Measurements from ENCODE around the gene SCAMP3. TPM values are rescaled to one million over a fixed set of nuclear protein-coding genes. Genes with fewer than 3 reads are reported as not detected.
"Not testable (repeated sequence)": the region's sequence is repeated elsewhere in the genome, so short reads cannot be mapped to it uniquely, and the experiment has no call there.

Gene SCAMP3
- total RNA-seq, 2 experiments from 2014 or later = 82.0 to 108 TPM

- no peak overlapping the region for H3K27ac Mint-ChIP-seq
- H3K27me3 Mint-ChIP-seq = peaks cover 46% of the 10 kb centered on the region
- H3K9me3 Mint-ChIP-seq (ENCODE audit: low read depth) = no peaks in the 10 kb centered on the region
- no peaks in the 10 kb centered on the region for H3K36me3 Mint-ChIP-seq
- DNase-seq = no peak
- ATAC-seq = no peak
- H3K4me1 Mint-ChIP-seq = peaks cover 7% of the 10 kb centered on the region
- H3K4me3 Mint-ChIP-seq = no peak overlapping the region
- CTCF ChIA-PET = interaction anchor here (0.8 kb wide), 1 partner anchor 27 kb away, joined by 3 read pairs; no protein-coding TSS in a partner anchor
Measured at GRCh38 chr1:155295942-155296267, 33.7 kb upstream of the SCAMP3 start.

GRCh38 chr1:155295183-155295941 is 33.2 kb upstream of the SCAMP3 start:
- Mint-ChIP-seq H3K36me3 (no peaks in the 10 kb centered on the region), H3K9me3 (ENCODE audit: low read depth) (no peaks in the 10 kb centered on the region), H3K4me1 (peaks cover 7% of the 10 kb centered on the region), H3K27ac (no peak overlapping the region), H3K27me3 (peaks cover 46% of the 10 kb centered on the region), H3K4me3 (no peak overlapping the region)
- CTCF ChIA-PET = interaction anchor here (0.8 kb wide), 1 partner anchor 28 kb away, joined by 3 read pairs; no protein-coding TSS in a partner anchor
- ATAC-seq = no peak
- no peak for DNase-seq

GRCh38 chr1:155294520-155295182 is 32.5 kb upstream of the SCAMP3 start:
- no peak for ATAC-seq
- H3K4me3 Mint-ChIP-seq = peak overlapping the region; percentile 25
- H3K9me3 Mint-ChIP-seq (ENCODE audit: low read depth) = no peaks in the 10 kb centered on the region
- CTCF ChIA-PET = no interaction called here
- H3K27me3 Mint-ChIP-seq = peaks cover 46% of the 10 kb centered on the region
- H3K4me1 Mint-ChIP-seq = peaks cover 7% of the 10 kb centered on the region
- DNase-seq = no peak
- H3K27ac Mint-ChIP-seq = no peak overlapping the region
- no peaks in the 10 kb centered on the region for H3K36me3 Mint-ChIP-seq

- DNase-seq = no peak
- CTCF ChIA-PET = interaction anchor here (0.6 to 1.7 kb wide), 3 partner anchors 15 to 42 kb away, joined by 3 to 5 read pairs (median 3); no protein-coding TSS in a partner anchor
- no peaks in the 10 kb centered on the region for H3K9me3 Mint-ChIP-seq (ENCODE audit: low read depth)
Measured at GRCh38 chr1:155293086-155293749, 31.1 kb upstream of the SCAMP3 start.

GRCh38 chr1:155291006-155291405 is 28.8 kb upstream of the SCAMP3 start:
- not testable (repeated sequence) for H3K4me1 Mint-ChIP-seq; H3K9me3 Mint-ChIP-seq (ENCODE audit: low read depth); H3K4me3 Mint-ChIP-seq; H3K36me3 Mint-ChIP-seq; H3K27ac Mint-ChIP-seq; DNase-seq; ATAC-seq
- H3K27me3 Mint-ChIP-seq = peaks cover 30% of the 10 kb centered on the region
- CTCF ChIA-PET = interaction anchor here (1.8 kb wide), 1 partner anchor 11 kb away, joined by 7 read pairs; no protein-coding TSS in a partner anchor

More at GRCh38 chr1:155293086-155293749, 31.1 kb upstream of the SCAMP3 start:
- ATAC-seq = no peak
- Mint-ChIP-seq H3K36me3 (no peaks in the 10 kb centered on the region), H3K27ac (no peak overlapping the region), H3K4me3 (no peak overlapping the region), H3K4me1 (peaks cover 7% of the 10 kb centered on the region), H3K27me3 (peaks cover 46% of the 10 kb centered on the region)

GRCh38 chr1:155287987-155288543 is 25.9 kb upstream of the SCAMP3 start:
- ATAC-seq = no peak
- no peak overlapping the region for H3K4me3 Mint-ChIP-seq
- no peaks in the 10 kb centered on the region for H3K36me3 Mint-ChIP-seq
- H3K4me1 Mint-ChIP-seq = no peaks in the 10 kb centered on the region
- CTCF ChIA-PET = no interaction called here
- no peak for DNase-seq
- H3K9me3 Mint-ChIP-seq (ENCODE audit: low read depth) = no peaks in the 10 kb centered on the region
- no peak overlapping the region for H3K27ac Mint-ChIP-seq
- H3K27me3 Mint-ChIP-seq = peaks cover 4% of the 10 kb centered on the region

GRCh38 chr1:155286544-155286943 is 24.4 kb upstream of the SCAMP3 start:
- Mint-ChIP-seq H3K4me1 (no peaks in the 10 kb centered on the region), H3K36me3 (no peaks in the 10 kb centered on the region), H3K9me3 (ENCODE audit: low read depth) (no peaks in the 10 kb centered on the region), H3K27me3 (peaks cover 3% of the 10 kb centered on the region), H3K4me3 (no peak overlapping the region), H3K27ac (no peak overlapping the region)
- CTCF ChIA-PET = no interaction called here
- ATAC-seq (no peak), DNase-seq (no peak)

- Mint-ChIP-seq H3K27ac (no peak overlapping the region), H3K36me3 (no peaks in the 10 kb centered on the region), H3K9me3 (ENCODE audit: low read depth) (no peaks in the 10 kb centered on the region), H3K4me3 (no peak overlapping the region), H3K4me1 (no peaks in the 10 kb centered on the region), H3K27me3 (no peaks in the 10 kb centered on the region)
- DNase-seq (no peak), ATAC-seq (no peak)
- CTCF ChIA-PET = interaction anchor here (1.6 kb wide), 1 partner anchor 38 kb away, joined by 3 read pairs; no protein-coding TSS in a partner anchor
Measured at GRCh38 chr1:155285631-155286044, 23.5 kb upstream of the SCAMP3 start.

GRCh38 chr1:155285063-155285462 is 22.9 kb upstream of the SCAMP3 start:
- Mint-ChIP-seq H3K9me3 (ENCODE audit: low read depth) (no peaks in the 10 kb centered on the region), H3K27me3 (no peaks in the 10 kb centered on the region), H3K4me1 (no peaks in the 10 kb centered on the region), H3K36me3 (no peaks in the 10 kb centered on the region), H3K4me3 (no peak overlapping the region), H3K27ac (no peak overlapping the region)
- ATAC-seq (no peak), DNase-seq (no peak)
- CTCF ChIA-PET = interaction anchor here (0.5 to 1.6 kb wide), 2 partner anchors 38 to 311 kb away, joined by 3 to 4 read pairs; no protein-coding TSS in a partner anchor

GRCh38 chr1:155284476-155284875 is 22.3 kb upstream of the SCAMP3 start:
- Mint-ChIP-seq H3K36me3 (no peaks in the 10 kb centered on the region), H3K27me3 (no peaks in the 10 kb centered on the region), H3K9me3 (ENCODE audit: low read depth) (no peaks in the 10 kb centered on the region), H3K27ac (no peak overlapping the region), H3K4me3 (no peak overlapping the region), H3K4me1 (no peaks in the 10 kb centered on the region)
- DNase-seq (no peak), ATAC-seq (no peak)
- CTCF ChIA-PET = interaction anchor here (1.6 kb wide), 1 partner anchor 39 kb away, joined by 3 read pairs; no protein-coding TSS in a partner anchor

- ATAC-seq (no peak), DNase-seq (no peak)
- CTCF ChIA-PET = interaction anchor here (1.8 to 2.5 kb wide), 2 partner anchors 32 to 41 kb away, joined by 6 to 10 read pairs; no protein-coding TSS in a partner anchor
Measured at GRCh38 chr1:155282488-155283091, 20.4 kb upstream of the SCAMP3 start.

GRCh38 chr1:155279268-155279667 is 17.1 kb upstream of the SCAMP3 start:
- CTCF ChIA-PET = interaction anchor here (0.7 to 3.7 kb wide), 9 partner anchors 13 to 313 kb away, joined by 3 to 28 read pairs (median 5); partner anchors contain the start of genes FDPS and KRTCAP2
- DNase-seq = no peak
- no peak overlapping the region for H3K27ac Mint-ChIP-seq
- H3K4me3 Mint-ChIP-seq = no peak overlapping the region
- H3K27me3 Mint-ChIP-seq = no peaks in the 10 kb centered on the region
- no peaks in the 10 kb centered on the region for H3K36me3 Mint-ChIP-seq
- H3K4me1 Mint-ChIP-seq = peaks cover 22% of the 10 kb centered on the region
- no peaks in the 10 kb centered on the region for H3K9me3 Mint-ChIP-seq (ENCODE audit: low read depth)
- ATAC-seq = no peak

More at GRCh38 chr1:155282488-155283091, 20.4 kb upstream of the SCAMP3 start:
- Mint-ChIP-seq H3K27ac (no peak overlapping the region), H3K4me3 (no peak overlapping the region), H3K27me3 (no peaks in the 10 kb centered on the region), H3K9me3 (ENCODE audit: low read depth) (no peaks in the 10 kb centered on the region), H3K36me3 (no peaks in the 10 kb centered on the region), H3K4me1 (peaks cover 6% of the 10 kb centered on the region)
